H1 (cell line): ENCODE measurements around the gene ARHGAP4. TPM values are rescaled to one million over a fixed set of nuclear protein-coding genes. Genes with fewer than 3 reads are reported as not detected.

Experiments used
- BACH1 ChIP-seq: IDR thresholded peaks from 2 replicates; pipeline ENCODE4 v1.6.1; 2012; ENCODE audit warnings: low read length, improper control_type of control experiment
- CBX8 ChIP-seq: fragments of 300-800, 300-1000 bp; sonication (generic); IDR thresholded peaks from 2 replicates; pipeline ENCODE4 v1.7.1; 2016; ENCODE audit warnings: low read depth, low read length, borderline replicate concordance
- CREB1 ChIP-seq: IDR thresholded peaks from 2 replicates; pipeline ENCODE4 v1.6.1; 2012; ENCODE audit warnings: inconsistent platforms
- GTF2F1 ChIP-seq: IDR thresholded peaks from 2 replicates; pipeline ENCODE4 v1.6.1; 2012; ENCODE audit warnings: low read depth, low read length, improper control_type of control experiment, borderline replicate concordance
- MAFK ChIP-seq: IDR thresholded peaks from 2 replicates; pipeline ENCODE4 v1.6.1; 2012; ENCODE audit warnings: low read depth, mild to moderate bottlenecking, improper control_type of control experiment, low read length
- RNF2 ChIP-seq: fragments of 200-900, 300-1000 bp; sonication (generic); IDR thresholded peaks from 2 replicates; pipeline ENCODE4 v1.7.1; 2016; ENCODE audit warnings: borderline replicate concordance, low read depth, mild to moderate bottlenecking, antibody characterized with exemption, low read length; ENCODE audit not compliant: poor library complexity, severe bottlenecking; ENCODE audit errors: missing control alignments
- RXRA ChIP-seq: IDR thresholded peaks from 2 replicates; pipeline ENCODE4 v1.6.1; 2011; ENCODE audit warnings: low read depth, mild to moderate bottlenecking, low read length, moderate library complexity; ENCODE audit not compliant: insufficient read depth
- SP1 ChIP-seq: IDR thresholded peaks from 2 replicates; pipeline ENCODE4 v1.6.1; 2011; ENCODE audit warnings: low read depth, low read length
- polyA plus RNA-seq, 7 experiments: library from polyadenylated mRNA; depleted of rRNA in 3 of 7; stranded (reverse) in 5 of 7; unstranded in 2 of 7; fragments of >200 nt in 5 of 7; fragments of 200-250 nt in 2 of 7; gene quantifications; 1 replicate in 5 of 7; 2 replicates in 1 of 7; 4 replicates in 1 of 7; pipeline versions ENCODE4 v1.2.1 to v1.2.3, GENCODE V29; 2011 to 2013; ENCODE audit warnings: missing spikeins in 2 of 7, mixed read lengths in 2 of 7
- total RNA-seq: library from RNA; stranded (reverse); fragmentation: NEBNext Ultra II Directional; extraction: Animal tissue kit (Norgen Biotek cat#: 25700); gene quantifications from 2 replicates; pipeline ENCODE4 v1.2.1, GENCODE V29; 2021
- TF ChIP-seq, protein P1 (sequence below): IDR thresholded peaks from 2 replicates; pipeline ENCODE4 v1.6.1; 2012; ENCODE audit warnings: inconsistent platforms
- TF ChIP-seq, protein P2 (sequence below): IDR thresholded peaks from 2 replicates; pipeline ENCODE4 v1.6.1; 2011; ENCODE audit warnings: low read depth, mild to moderate bottlenecking, low read length; ENCODE audit not compliant: insufficient read depth

Gene ARHGAP4
- total and polyA plus RNA-seq, 2 of the 8 experiments (the other 6 are each of a cell fraction or from before 2014, with no cell fraction given), result 23.9 to 26.0 TPM

DNA sequence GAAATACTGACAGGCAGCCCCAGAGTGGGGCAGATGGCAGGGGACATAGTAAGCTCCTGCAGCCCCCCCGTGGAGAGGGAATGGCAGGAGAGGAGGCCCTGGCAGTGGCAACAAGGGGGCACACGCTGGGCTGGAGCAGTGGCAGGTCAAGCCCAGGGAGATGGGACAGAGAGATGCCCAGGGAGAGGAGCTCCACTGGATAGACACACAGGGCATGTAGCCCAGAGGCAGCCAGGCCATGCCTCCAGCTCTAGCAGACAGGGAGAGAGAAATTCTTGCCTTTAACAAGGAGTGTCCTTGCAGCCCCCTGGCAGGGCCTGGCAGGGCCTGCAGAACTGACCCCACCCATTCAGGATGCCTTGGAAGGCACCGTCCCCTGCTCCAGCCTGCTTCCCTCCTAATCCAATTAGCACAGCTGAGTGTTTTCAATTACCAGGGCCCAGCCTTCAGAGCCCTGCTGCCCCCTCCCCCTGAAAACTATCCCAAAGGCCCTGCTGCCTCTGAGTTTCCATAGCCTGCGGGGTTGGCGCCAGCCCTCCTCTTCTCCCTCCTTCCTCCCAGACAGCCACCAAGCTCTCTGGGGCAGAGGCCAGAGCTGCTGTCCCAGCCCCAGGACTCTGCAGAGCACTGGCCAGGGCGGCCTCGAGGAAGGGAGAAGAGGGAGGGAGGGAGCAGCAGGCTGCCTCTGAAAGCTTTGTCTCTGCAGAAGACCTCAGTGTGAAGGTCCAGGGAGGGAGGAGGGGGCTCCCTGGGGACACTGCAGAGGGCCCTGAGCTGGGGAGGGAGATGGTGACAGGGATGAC lies 52.6 kb downstream of the ARHGAP4 start (continued):
- TF ChIP-seq RNF2 (no peak), GTF2F1 (no peak), SP1 (no peak), RXRA (no peak), BACH1 (no peak), CREB1 (no peak), MAFK (no peak), CBX8 (no peak)
- TF ChIP-seq, protein P1, sequence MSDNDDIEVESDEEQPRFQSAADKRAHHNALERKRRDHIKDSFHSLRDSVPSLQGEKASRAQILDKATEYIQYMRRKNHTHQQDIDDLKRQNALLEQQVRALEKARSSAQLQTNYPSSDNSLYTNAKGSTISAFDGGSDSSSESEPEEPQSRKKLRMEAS, result no peak
- TF ChIP-seq, protein P2, sequence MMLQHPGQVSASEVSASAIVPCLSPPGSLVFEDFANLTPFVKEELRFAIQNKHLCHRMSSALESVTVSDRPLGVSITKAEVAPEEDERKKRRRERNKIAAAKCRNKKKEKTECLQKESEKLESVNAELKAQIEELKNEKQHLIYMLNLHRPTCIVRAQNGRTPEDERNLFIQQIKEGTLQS, result no peak
